Activated CD4-positive, CD25-positive, alpha-beta regulatory T cell (primary cell): ENCODE data around the gene UNC119.

ENCODE experiments used
- DNase-seq, 4 experiments: peaks; one replicate each; lab custom pipeline; 2025; lab: John Stamatoyannopoulos, UW

Gene UNC119

DNA sequence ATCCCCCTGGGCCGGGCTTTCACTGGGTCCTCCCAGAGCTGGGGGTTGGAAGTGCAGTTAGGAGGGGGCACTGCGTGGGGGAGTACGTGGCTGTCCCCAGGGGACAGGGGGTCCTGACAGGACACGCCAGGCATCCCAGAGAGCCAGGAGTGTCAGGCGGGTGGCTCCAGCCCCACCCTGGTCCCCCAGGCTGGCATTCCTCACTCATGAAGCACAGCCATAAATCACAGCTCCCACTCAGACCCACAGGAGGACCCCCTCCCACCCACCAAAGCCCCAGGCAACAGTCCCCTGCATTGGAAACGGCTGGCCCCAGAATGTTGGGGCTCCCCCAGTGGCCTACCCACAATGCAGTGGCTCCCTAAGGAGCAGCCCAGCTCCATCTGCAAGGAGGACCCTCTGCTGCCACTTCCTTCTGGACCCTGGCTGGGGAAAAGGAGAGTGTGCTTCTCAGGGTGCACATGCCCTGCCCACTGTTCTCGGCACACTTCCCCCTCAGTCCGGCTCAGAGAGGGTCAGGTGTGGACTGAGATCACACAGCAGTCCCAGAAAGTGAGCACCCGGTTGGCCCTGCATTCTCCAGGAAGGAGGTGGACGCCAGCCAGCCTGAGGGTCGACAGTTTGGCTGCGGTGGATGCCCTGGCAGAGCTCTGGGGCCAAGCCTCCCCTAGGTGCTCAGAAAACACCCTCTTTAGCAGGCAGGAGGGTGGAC, 53.6 kb downstream of the UNC119 start:
- no peak for DNase-seq

DNA sequence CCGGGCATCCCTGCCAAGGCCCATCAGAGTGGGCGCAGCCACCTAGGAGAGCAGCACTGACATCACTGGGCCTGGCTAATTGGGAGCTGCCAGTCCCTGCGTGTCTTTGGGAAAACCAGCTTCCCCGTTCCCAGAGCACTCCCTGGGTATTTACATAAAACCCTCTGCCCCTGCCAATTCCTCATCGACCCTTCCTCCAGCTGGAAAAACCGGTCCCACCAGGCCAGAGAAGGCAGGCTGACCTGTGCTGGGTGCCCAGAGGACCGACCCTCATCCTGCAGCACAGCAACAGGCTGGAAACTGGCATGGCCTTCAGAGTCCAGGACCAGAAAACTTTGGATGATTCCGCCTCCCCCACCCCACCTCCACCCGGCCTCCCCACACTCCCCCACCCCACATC, 54.5 kb downstream of the UNC119 start:
- no peak for DNase-seq
